Kidney epithelial cell (primary cell): Measurements from ENCODE around the gene SNTG2. TPM values are rescaled to one million over a fixed set of nuclear protein-coding genes. Genes with fewer than 3 reads are reported as not detected.

ENCODE experiments used
- DNase-seq: peaks from one replicate; pipeline ENCODE4 v3.0.0-alpha.2; 2010; ENCODE audit warnings: low read depth
- H3K27me3 ChIP-seq: 2 replicates; pipeline ENCODE4 v1.6.0; 2011; ENCODE audit warnings: low read length; ENCODE audit not compliant: control insufficient read depth, insufficient read depth
- H3K36me3 ChIP-seq: 2 replicates; pipeline ENCODE4 v1.5.1; 2011; ENCODE audit warnings: low read length; ENCODE audit not compliant: control insufficient read depth, insufficient read depth
- H3K4me3 ChIP-seq: 2 replicates; pipeline ENCODE4 v1.5.1; 2011; ENCODE audit warnings: low read depth, mild to moderate bottlenecking, control low read depth, low read length
- total RNA-seq: library from RNA; depleted of rRNA; stranded (reverse); fragments of >200 nt; gene quantifications from 2 replicates; pipeline ENCODE4 v1.2.3, GENCODE V29; 2015
- TF ChIP-seq, protein P1 (sequence below): IDR thresholded peaks from 2 replicates; pipeline ENCODE4 v1.5.1; 2011; ENCODE audit warnings: mild to moderate bottlenecking, moderate library complexity, low read length, control low read depth, inconsistent platforms; ENCODE audit not compliant: insufficient read depth, poor library complexity, severe bottlenecking

SNTG2 gene
- total RNA-seq, 1 donor from 2014 or later = 0.38 TPM

DNA sequence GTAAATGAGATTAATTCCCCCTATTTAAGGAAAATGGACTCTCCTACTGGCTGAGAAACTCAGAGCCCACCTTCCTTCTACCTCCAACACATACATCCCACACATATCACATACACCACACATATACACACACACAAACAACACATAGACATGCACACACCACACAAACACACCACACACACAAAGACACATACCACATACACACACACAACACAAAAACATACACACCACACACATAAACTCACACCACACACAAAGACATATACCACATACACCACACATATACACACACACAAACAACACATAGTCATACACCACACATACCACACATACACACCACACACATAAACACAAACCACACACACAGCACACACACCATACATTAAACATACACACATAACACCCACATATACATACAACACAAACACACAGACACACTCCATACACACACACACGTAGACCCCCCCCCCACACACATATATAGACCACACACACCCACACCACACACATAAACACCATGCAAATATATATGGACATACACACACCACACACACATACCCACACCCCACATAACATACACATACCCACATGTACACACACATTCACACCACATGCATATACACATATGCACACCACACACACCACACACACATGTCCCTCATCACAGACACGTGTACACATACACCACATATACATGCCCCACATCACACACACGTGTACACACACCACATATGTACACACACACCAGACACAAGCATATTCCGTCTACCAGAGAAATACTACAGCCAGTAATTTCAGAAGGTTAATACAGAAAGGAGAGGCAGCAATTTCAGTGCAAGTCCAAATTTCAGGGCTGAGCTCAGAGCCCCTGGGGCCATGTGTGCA lies 204.3 kb downstream of the SNTG2 start:
- H3K36me3 ChIP-seq = no peaks in the 10 kb centered on the region
- DNase-seq = no peak
- H3K4me3 ChIP-seq = no peak overlapping the region
- TF ChIP-seq, protein P1, sequence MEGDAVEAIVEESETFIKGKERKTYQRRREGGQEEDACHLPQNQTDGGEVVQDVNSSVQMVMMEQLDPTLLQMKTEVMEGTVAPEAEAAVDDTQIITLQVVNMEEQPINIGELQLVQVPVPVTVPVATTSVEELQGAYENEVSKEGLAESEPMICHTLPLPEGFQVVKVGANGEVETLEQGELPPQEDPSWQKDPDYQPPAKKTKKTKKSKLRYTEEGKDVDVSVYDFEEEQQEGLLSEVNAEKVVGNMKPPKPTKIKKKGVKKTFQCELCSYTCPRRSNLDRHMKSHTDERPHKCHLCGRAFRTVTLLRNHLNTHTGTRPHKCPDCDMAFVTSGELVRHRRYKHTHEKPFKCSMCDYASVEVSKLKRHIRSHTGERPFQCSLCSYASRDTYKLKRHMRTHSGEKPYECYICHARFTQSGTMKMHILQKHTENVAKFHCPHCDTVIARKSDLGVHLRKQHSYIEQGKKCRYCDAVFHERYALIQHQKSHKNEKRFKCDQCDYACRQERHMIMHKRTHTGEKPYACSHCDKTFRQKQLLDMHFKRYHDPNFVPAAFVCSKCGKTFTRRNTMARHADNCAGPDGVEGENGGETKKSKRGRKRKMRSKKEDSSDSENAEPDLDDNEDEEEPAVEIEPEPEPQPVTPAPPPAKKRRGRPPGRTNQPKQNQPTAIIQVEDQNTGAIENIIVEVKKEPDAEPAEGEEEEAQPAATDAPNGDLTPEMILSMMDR = no peak
- no peaks in the 10 kb centered on the region for H3K27me3 ChIP-seq

DNA sequence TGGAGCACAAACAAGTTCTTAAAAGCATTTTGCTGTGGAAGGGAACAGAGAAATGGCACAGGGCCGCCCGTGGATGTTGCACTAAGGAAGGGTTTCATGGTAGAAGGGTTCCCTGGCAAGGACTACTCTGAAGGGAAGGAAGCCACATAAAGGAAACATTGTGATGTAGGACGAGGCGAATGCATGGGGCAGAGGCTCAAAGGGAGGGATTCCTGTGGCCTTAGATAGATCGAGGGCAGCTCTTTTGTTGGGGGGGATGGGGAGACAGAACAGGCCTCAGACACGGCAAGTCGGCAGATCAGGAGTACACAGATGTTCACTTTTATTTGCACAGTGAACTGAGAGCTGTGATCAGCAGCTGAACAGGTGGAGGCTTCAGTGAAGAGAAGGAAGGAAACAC lies 205.4 kb downstream of the SNTG2 start:
- Histone ChIP-seq H3K27me3 (no peaks in the 10 kb centered on the region), H3K4me3 (no peak overlapping the region), H3K36me3 (no peaks in the 10 kb centered on the region)
- no peak for DNase-seq
- TF ChIP-seq, protein P1 = no peak

DNA sequence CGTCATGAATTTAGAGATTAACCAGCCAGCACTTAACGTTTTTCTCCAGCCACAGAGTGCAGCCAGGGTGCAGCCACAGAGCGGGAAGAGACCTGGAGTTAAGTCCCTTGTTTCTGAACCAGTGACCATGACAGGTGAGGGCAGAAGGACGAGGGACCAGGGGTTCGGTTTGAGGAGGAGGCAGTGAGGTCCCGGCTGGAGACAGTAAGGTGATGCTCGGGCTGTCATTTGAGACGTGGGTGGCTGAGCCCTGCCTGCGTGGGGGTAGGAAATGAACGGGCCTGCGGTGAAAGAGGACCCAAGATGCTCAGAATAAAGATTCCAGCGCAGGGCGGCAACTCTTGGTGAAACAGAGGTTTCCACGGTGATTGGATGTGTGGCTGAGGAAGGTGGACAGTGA lies 205.9 kb downstream of the SNTG2 start:
- H3K4me3 ChIP-seq = no peak overlapping the region
- no peak for DNase-seq
- TF ChIP-seq, protein P1 = no peak
- no peaks in the 10 kb centered on the region for H3K27me3 ChIP-seq
- H3K36me3 ChIP-seq = no peaks in the 10 kb centered on the region

DNA sequence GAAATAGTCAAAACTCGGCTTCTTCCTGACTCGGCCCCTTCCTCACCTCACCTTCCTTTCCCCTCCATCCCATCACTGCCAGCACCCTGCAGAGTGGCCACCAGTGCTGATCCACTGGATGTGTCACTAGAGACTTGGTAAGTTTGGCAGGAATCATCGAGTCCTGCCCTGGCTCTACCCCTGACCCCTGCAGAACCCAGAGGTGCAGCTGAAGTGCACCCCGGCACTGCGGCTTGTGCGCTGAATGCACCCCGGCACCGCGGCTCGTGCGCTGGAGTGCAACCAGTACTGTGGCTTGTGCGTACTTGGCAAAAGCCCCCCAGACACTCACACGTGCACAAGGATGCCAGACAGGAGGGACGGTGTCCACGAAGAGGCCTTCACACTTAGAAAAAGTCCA lies 206.5 kb downstream of the SNTG2 start:
- H3K4me3 ChIP-seq = no peak overlapping the region
- TF ChIP-seq, protein P1 = no peak
- no peaks in the 10 kb centered on the region for H3K27me3 ChIP-seq
- no peak for DNase-seq
- H3K36me3 ChIP-seq = no peaks in the 10 kb centered on the region

DNA sequence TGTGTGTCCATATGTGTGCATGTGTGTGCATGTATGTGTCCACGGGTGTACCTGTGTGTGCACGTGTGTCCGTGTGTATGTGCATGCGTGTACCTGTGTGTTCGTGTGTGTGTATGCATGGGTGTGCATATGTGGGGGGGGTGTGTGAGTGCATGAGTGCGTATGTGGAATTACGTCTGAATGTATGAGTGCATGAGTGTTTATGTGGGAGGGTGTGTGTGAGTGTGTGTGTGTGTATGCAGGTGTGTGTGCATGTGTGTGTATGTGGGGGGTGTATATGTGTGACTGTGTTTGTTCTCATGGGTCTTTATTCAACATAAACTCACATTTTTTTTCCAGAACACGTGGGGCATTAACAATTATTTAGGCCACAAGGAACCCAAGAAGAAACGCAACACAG lies 208.4 kb downstream of the SNTG2 start:
- no peak for DNase-seq
- Histone ChIP-seq H3K4me3 (no peak overlapping the region), H3K27me3 (no peaks in the 10 kb centered on the region), H3K36me3 (no peaks in the 10 kb centered on the region)
- TF ChIP-seq, protein P1 = no peak

DNA sequence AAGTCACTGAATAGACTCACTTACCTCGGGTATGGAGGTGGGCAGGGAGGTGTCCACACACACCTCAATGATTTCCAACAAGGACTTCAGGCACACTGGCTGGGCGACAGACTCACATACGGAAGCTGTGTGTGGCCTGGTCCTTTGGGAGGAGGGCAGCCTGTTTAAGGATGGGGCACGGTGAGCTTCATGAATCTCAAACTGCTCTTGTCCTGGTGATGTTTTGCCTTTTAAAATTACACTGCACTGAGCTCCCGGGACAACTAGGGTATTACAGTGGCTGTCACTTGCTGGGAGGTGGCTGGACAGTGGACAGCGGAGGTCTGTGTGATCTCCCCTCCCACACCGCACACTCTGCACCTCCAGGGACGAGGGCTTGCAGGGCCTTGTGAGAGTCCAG lies 211.6 kb downstream of the SNTG2 start:
- TF ChIP-seq, protein P1 = no peak
- no peak overlapping the region for H3K4me3 ChIP-seq
- no peaks in the 10 kb centered on the region for H3K36me3 ChIP-seq
- H3K27me3 ChIP-seq = no peaks in the 10 kb centered on the region
- no peak for DNase-seq
